SIG-M5 treated with dmso at 0.1 percent for 504 hours (cell line): Measurements from ENCODE around the gene TNNI3K.

Experiments
- DNase-seq: peaks from one replicate; lab custom pipeline; 2025; ENCODE audit not compliant: unreplicated experiment; lab: John Stamatoyannopoulos, UW

The TNNI3K gene

DNA sequence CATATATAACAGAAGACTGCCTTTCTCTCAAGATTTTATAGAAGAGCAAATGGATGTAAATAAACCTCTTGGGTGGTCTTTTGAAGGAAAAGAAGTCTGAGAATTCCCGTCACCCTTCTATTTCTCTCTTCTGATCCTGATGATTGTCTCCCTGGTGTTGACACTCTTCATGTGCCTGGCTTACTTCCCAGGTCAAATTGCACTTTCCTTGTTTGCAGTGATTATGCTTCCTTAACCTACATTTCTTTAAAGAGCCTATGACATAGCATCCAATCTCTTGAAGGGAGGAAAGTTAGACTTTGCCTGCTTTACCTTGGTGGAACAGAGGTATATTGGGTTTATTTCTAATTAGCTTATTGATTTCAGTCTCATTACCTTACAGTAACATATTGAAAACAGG is 197.1 kb downstream of the TNNI3K start:
- DNase-seq = no peak

DNA sequence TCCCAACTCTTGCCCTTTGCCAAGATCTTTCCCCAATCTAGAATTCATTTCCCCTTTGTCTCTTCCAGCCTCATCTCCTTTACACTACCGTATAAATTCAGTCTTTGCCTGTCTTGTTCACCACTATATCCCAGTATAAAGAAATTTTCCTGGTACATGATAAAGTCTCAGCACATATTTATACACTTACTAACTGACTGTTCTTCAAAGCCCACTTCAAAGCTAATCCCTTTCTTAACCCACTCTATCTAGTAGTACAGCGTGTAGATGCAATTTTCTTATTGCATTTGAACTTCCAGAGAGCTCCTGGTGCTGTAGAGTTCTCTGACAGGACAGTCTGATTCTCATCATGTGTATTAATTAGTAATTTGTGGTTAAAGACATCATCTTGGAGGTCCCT is 199.1 kb downstream of the TNNI3K start:
- no peak for DNase-seq

DNA sequence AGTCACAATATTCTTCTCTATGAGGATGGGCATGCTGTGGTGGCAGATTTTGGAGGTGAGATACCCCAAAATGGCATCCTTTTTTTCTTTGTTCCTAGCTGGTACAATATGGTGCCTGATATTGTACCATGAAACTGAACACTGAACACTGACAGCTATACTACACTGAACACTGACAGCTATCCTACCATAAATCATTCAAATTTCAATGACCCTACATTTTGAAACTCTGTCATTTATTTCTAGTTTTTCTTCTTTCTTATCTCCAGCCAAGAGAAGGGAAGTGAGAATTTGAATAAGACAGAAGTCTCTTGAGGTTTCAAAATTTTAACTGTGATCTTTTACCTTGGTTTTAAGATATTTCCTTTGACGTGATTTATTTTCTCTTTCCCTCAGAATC is 200.9 kb downstream of the TNNI3K start:
- no peak for DNase-seq

DNA sequence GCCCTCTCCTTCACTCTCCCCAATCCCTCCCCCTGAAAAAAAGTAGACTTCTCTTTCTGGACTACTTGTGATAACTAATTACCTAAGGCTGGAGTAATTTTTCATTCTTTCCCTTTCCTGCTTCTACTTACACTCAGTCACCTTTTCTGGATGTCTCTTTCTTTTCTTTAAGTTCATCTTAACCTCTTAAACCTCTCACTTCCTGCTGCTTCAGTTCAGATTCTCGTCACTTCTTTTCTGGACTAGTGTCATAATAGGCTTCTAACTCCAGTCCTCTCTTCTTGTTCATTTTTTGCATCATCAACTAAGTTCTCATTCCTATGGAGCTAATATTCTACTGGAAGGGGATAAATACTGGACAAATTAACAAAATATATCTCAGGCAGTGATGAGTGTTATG is 201.8 kb downstream of the TNNI3K start:
- no peak for DNase-seq

DNA sequence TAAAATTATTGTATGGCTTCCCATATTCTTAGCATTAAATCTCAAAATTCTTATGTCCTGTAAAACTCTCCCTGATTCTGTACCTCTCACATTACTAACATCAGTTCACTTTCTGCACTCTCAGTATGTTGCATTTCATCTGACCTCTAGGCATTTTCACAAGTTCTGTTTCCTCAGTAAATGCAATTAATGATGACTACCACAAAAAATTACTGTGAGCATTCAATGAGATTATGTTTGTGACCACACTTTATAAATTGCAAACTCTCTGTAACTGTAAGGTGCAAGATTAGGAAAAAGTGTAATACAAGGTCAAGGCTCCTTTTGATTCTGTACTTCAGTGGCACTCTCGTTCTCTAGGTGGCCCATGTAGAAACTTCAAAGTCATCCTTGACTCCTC is 216.8 kb downstream of the TNNI3K start:
- DNase-seq = no peak

DNA sequence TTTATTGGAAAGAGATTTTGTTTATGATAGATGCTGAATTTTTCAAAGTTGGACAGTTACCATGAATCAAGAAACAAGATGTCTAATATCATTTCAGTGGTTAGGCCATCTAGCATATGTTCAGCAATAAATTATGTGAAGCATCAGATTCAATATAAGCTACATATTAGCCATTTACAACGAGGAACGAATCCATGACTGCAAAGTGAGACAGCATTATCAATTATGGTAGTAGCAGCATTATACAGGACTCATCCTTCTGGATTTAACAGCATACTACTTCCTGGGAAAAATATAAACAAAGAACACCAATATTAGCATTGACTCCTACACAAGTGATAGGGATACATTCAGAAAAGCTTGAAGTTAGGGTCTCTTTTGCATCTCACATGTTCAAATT is 218.1 kb downstream of the TNNI3K start:
- DNase-seq = no peak

DNA sequence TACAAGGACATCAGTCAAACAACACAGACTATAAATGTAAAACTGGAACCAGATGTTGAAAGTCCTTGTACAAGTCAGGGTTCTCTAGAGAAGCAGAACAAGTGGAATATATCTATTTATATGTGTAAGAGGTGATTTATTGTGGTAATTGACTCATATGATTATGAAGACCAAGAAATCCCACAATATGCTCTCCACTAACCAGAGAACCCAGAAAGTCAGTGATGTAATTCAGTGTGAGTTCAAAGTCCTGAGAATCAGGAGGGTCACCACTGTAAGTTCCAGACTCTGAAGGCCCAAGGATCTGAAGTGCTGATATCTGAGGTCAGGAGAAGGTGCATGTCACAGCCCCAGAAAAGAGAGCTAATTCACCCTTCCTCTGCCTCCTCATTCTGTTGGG is 220.2 kb downstream of the TNNI3K start:
- DNase-seq = no peak

DNA sequence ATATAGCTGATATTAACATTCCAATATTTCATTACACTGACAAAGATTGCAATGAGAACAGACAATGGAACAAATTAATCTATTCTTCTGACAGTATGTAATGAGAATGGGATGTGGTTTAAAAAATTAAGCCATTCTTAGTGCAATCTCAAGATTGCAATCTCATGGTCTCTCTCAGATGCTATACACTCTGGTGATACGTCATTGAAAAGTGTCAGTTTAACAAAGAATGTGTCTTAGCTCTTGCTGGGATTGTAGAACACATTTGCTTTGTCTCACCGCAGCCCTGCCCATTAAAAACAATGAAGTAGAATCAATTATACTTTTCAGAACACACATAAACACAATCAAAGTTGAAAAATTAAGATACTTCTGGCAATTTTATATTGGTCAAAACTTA is 222.1 kb downstream of the TNNI3K start:
- DNase-seq = no peak

DNA sequence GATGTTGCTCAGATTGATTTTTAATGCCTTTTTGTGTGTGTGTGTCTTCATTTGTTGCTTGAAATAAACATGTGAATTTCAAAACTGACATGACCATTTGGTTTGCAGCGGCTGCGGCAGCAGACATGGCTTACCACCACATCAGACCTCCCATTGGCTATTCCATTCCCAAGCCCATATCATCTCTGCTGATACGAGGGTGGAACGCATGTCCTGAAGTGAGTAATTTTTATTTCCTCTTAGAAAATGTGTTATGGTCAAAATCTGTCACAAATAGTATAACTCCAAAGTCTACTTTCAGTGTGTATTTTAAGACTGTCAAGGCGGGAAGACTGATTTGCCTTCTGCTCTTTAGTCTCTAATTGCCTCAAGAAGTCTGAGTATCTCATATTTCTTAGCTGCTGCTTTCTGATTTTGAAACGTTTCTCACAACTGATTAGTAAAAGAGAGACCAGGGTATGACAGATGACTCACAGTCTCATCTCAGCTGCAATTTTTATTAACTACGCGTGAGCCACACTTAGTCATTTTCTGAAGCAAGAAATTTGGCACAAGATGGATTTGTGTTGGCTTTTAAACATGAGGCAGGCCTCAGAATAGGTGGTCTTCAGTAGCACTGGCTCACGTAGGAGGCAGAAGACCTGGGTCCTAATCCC is 228.3 kb downstream of the TNNI3K start:
- no peak for DNase-seq

DNA sequence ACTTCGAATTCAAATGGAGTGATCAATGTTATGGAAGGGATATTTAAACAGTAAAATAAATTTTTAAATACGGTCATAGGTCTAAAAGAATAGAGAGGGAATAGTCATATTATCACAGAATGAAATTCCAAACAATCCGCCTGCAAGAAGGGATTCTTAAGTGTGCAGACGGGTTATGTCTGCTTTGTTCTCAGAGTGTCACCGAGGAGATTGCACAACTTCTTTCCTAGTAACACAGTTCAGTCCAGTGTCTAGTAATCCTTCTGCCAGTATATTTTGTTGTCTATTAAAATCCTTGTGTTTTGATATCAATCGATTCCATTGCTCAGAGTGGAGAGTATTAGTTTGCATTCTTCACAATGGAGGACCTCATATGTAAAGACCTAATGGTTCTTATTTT is 228.8 kb downstream of the TNNI3K start:
- DNase-seq = no peak

DNA sequence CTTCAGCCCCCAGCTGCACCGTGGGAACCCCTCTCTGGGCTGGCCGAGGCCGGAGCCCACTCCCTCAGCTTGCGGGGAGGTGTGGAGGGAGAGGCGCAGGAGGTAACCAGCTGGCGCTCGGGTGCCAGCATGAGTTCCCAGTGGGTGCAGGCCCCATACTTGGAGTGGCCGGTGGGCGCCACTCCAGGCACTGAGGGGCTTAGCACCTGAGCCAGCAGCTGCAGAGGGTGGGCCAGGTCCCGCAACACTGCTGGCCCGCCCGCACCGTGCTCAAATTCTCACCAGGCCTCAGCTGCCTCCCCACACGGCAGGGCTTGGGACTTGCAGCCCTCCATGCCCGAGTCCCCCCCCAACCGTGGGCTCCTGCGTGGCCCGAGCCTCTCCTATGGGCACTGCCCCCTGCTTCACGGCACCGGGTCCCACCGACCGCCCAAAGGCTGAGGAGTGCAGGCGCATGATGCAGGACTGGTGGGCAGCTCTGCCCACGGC is 230.1 kb downstream of the TNNI3K start:
- no peak for DNase-seq

DNA sequence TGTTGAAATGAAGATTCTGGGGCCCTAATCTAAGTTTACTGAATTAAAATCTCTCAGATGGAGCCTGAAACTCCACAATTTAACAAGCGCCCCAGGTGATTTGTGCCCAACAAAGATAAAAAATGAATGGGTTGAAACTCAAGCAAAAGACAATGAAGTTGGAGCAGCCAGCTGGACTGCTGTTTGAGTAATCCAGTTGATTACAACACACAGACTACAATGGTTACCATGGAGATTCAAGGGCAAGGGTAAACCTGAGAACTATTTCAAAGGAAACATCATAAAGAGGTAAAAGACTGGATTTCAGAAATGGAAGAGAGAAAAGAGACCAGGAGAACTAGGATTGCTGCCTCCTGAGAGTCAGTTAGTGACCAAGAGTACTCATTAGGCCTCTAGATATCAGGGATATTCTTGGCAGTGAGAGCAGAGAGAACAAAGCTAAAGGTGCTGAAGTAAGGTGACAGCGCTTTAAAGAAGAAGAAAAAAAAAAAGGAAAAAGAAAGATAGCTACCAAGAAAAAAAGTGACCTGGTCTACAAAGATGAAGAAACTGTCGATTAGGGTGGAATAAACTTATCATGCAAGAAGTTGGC is 232.7 kb downstream of the TNNI3K start:
- DNase-seq = no peak

DNA sequence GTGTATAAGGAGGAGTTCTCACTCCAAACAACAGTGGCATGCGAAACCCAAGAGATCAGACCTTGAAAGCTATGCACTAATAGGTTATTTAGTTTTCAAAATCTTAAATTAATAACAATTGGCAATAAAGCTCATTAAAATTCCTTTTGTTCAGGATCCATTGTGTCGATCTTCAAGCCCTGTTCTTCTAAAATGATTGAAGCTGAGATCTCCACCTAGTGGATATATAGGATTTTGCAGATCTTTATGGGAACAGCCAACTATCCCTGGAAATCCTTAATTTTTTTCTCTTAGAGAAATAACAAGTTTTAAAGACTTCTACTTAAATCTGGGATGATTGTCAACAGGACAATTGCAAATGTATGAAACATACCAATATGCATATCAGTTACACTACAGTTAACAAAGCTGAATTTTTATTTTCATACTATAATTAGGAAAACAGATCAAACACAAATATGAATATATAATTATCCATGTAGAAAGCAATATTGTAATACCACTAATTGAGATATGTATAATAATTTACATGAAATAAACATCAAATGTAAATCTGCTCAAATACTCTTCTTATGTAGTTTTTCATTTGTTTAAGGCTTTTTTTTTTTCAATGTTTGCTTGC is 233.9 kb downstream of the TNNI3K start:
- DNase-seq = peak; percentile 17

DNA sequence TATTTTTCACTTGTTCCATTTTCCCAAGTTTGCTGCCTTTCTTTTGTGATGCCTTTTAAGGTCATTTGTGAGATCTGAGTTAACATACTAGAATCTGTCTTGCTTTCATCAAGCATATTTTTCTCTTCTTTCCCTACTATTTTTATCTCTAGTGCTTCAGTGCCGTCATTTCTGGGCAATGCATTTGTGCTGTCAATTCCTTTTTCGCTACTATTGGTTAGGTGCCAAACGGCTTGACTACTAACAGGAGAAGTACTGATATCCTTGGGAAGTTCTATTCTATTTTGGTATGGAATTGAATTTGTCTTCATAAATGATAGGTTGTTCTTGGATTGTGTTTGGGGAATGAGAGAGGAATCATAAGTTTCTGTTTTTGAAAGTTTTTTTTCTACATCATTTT is 235.1 kb downstream of the TNNI3K start:
- no peak for DNase-seq

DNA sequence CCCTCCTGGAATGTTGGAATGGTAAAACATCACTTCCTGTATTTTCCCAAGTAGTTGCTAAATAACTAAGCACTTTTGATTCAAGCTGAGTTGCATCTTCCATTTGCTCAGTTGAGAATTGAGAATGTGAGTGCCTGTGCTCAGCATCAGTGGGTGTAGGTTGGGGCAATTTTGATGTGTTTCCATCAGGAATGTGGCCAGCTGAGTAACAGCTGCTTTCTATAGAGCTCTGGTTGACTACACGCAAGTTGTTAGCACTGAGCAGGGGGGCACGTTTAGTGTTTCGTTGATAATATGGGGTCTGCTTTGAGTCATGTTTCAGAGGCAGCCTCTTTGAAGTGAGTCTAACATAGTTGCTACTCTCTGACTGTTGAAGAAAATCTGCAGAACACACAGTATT is 235.7 kb downstream of the TNNI3K start:
- no peak for DNase-seq

DNA sequence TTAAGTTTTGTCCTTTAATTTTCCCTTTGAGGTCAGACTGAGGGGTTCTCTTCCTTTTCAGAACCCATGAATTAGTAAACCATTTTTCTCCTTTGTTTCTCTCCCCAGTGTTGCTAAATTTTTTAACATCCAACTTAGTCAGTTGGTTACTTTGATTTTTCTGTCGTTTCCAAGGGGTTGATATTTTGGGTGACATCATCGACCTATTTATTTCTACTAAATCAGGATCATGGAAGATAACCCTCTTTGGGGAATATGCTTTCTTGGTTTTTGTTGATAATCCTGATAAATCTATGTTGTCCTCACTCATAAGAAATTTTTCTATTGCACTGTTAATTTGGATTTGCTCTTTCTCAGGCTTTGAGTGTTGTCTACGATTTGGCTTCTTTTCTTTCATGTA is 236.3 kb downstream of the TNNI3K start:
- DNase-seq = no peak

DNA sequence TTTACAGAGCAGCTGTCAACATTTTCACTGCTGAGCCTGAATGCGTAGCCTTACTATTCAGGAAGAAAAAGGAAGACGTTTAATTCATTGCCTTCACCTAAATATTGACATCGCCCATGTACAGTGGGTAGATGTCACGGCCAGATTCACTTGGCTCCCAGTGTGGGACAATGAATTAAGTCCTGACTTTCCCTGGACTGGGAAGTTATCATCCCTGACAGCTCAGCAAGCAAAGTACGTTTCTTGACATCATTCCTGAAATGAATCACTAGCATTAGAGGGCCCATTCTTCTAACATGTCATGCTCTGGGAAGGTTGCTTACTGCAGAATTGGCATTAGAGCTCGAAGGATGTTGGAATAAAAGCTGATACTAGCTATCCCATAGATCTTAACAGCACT is 239.4 kb downstream of the TNNI3K start:
- DNase-seq = no peak

DNA sequence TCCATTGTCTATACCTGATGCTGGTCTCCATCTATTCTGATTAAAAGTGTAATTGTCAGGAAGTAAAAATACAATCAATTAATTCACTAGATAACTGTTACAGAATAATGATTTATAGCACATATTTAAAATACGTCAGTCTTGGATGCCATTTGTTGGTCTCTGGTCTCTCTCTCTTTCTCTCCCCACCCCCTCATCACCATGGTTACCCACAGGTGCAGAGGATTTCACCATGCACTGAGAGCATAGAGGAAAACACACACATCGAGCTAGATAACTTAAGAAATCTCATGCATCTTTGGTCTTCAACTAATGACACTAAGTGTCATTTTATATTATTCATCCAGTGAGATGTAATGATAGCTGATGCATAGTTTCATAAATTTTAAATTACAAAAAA is 243.8 kb downstream of the TNNI3K start:
- DNase-seq = no peak

DNA sequence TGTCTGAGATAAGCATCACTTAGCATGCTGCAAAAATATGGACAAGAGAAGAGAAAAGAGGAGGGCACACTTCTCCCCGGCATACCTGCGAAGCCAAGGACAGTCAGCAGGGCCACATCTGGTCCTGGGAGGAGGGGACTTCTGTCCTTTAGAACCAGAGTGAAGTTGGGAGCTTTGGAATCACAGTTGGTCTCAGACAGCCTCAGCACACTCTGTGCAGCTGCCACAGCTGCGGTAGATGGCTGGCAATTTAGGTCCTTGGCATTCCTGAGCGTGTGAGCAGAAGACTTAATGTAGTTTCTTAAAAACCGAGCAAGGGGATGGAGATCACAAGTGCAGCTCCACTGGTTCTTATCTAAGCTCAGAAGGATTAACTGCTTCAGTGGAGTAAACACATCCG is 244.9 kb downstream of the TNNI3K start:
- no peak for DNase-seq

DNA sequence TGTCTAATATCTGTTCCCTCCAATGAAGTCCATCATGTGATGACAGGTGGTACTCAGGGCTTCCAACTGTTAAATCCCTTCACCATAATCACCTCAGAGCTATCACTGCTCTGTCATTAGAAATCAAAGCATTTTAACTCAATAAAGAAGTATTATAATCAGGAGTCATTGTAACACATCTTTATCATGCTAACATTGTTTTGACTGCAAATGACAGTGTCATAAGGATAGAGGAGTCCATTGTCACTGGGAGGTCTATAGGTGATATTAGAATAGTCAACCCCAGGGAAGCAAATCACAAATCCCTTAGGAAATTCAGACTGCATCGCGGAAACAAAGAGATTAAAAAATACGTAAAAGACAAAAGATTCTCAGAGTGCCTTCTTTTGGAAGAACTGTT is 246.4 kb downstream of the TNNI3K start:
- no peak for DNase-seq

DNA sequence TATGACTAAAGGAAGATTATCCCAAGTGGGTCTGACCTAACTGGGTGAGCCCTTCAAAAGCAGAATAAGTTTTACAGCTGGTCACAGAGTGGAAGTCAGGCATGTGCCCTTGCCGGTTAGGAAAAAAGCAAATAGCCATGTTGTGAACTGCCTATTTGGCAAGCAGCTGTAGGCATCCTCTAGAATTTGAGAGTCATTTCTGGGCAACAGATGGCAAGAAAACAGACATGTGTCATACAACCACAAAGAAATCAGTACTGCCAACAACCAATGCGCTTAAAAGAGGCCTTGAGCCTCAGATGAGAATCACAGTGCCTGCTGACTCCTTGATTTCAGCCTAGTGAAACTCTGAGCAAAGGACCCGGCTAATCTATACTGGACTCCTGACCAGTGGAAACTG is 250.4 kb downstream of the TNNI3K start:
- no peak for DNase-seq

DNA sequence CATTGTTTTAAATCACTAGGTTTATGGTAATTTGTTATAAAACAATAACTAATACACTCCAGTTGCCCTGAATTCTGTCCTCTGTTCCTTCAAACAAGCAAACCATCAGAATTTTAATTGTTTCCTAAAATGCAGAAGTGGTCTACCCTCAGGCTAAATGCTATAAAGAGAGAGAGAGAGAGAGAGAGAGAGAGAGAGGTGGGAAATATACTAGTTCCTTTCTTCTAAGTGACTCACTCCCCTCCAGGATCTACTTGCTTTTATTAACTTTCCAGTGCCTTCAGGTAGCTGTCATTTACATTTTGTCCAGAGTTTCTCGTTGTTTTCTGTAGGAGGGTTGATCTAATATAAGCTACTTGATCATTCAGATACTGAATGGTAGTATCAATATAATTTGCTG is 250.8 kb downstream of the TNNI3K start:
- no peak for DNase-seq

DNA sequence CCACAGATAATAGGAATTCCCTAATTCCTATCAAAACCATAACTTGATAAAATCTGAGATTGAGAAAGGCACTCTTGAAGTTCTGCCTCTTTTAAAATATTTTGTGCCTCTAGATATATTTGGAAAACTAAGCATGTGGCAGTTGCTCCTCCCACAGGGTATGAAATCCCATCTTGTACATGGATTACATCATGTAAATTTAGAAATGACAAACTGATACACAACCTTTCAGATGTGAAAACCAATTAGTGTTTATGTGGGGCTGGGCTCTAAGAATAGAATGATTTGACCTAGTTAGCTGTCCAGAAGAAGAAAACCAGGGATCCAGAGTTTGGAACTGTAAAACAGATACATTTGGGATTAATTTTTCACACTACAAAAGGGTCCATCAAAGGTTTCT is 261.5 kb downstream of the TNNI3K start:
- DNase-seq = no peak
